Measurements from ENCODE around the gene RPS15. TPM values are rescaled to one million over a fixed set of nuclear protein-coding genes. Genes with fewer than 3 reads are reported as not detected.
A peak's percentile ranks its signal among the peaks of the same experiment; 100 is the strongest.

Gene RPS15
- total and polyA plus RNA-seq, 2 donors from 2014 or later: 893 to 1,823 TPM

GRCh38 chr19:1412995-1413800, 25.0 kb upstream of the RPS15 start:
- intact Hi-C loops (cut with DNase I): no loop called here
- no peak for FAIRE-seq

GRCh38 chr19:1416014-1416841, 22.0 kb upstream of the RPS15 start:
- H3K4me1 ChIP-seq (ENCODE audit: control insufficient read depth in 2 of 3, insufficient read depth in 2 of 3, low read depth in 1 of 3, low read length in 3 of 3): peaks cover 3 to 56% (median 44%) of the 10 kb centered on the region in 3 donors
- TF ChIP-seq CTCF (IDR thresholded peaks at IDR 0.05; ENCODE audit: borderline replicate concordance, extremely low read depth, insufficient read depth): no peak
- H3K4me3 ChIP-seq (ENCODE audit: low read length in 3 of 3): peak overlapping the region in 1 of 3 donors; percentile 33
- FAIRE-seq (no peak), DNase-seq (peak in 2 of 5 donors; percentile 24 to 53)
- H3K27ac ChIP-seq (ENCODE audit: low read depth in 2 of 2, low read length in 2 of 2): peak overlapping the region; percentile 91 to 94
- H3K9me3 ChIP-seq (ENCODE audit: control insufficient read depth in 2 of 3, insufficient read depth in 1 of 3, low read length in 3 of 3): no peaks in the 10 kb centered on the region
- peaks cover 4 to 21% (median 12%) of the 10 kb centered on the region in 3 donors for H3K36me3 ChIP-seq (ENCODE audit: control insufficient read depth in 2 of 3, insufficient read depth in 3 of 3, low read length in 3 of 3)
- peak overlapping the region in 2 of 3 donors; percentile 20 to 73 for H3K9ac ChIP-seq (ENCODE audit: low read length in 3 of 3)
- intact Hi-C loops (cut with DNase I): no loop called here
- no peaks in the 10 kb centered on the region for H3K27me3 ChIP-seq (ENCODE audit: control insufficient read depth, insufficient read depth, low read length)

More at GRCh38 chr19:1412995-1413800, 25.0 kb upstream of the RPS15 start:
- TF ChIP-seq CTCF (IDR thresholded peaks at IDR 0.05; ENCODE audit: borderline replicate concordance, extremely low read depth, insufficient read depth): no peak
- no peak overlapping the region for H3K4me3 ChIP-seq (ENCODE audit: low read length in 3 of 3)
- peak overlapping the region in 1 of 3 donors; percentile 23 for H3K9ac ChIP-seq (ENCODE audit: low read length in 3 of 3)
- H3K27me3 ChIP-seq (ENCODE audit: control insufficient read depth, insufficient read depth, low read length): no peaks in the 10 kb centered on the region
- H3K36me3 ChIP-seq (ENCODE audit: control insufficient read depth in 2 of 3, insufficient read depth in 3 of 3, low read length in 3 of 3): no peaks in the 10 kb centered on the region
- H3K27ac ChIP-seq (ENCODE audit: low read depth in 2 of 2, low read length in 2 of 2): peak overlapping the region; percentile 32 to 41
- no peaks in the 10 kb centered on the region for H3K9me3 ChIP-seq (ENCODE audit: control insufficient read depth in 2 of 3, insufficient read depth in 1 of 3, low read length in 3 of 3)
- peak in 1 of 5 donors; percentile 50 for DNase-seq
- H3K4me1 ChIP-seq (ENCODE audit: control insufficient read depth in 2 of 3, insufficient read depth in 2 of 3, low read depth in 1 of 3, low read length in 3 of 3): peaks cover 3 to 82% (median 63%) of the 10 kb centered on the region in 3 donors

GRCh38 chr19:1417145-1417544, 21.1 kb upstream of the RPS15 start:
- H3K9ac ChIP-seq (ENCODE audit: low read length in 3 of 3): peak overlapping the region in 1 of 3 donors; percentile 73
- intact Hi-C loops (cut with DNase I): no loop called here
- TF ChIP-seq CTCF (IDR thresholded peaks at IDR 0.05; ENCODE audit: borderline replicate concordance, extremely low read depth, insufficient read depth): no peak
- no peak for FAIRE-seq
- H3K4me1 ChIP-seq (ENCODE audit: control insufficient read depth in 2 of 3, insufficient read depth in 2 of 3, low read depth in 1 of 3, low read length in 3 of 3): peaks cover 3 to 49% (median 41%) of the 10 kb centered on the region in 3 donors
- H3K36me3 ChIP-seq (ENCODE audit: control insufficient read depth in 2 of 3, insufficient read depth in 3 of 3, low read length in 3 of 3): peaks cover 4 to 25% (median 13%) of the 10 kb centered on the region in 3 donors
- no peaks in the 10 kb centered on the region for H3K27me3 ChIP-seq (ENCODE audit: control insufficient read depth, insufficient read depth, low read length)
- no peak overlapping the region for H3K4me3 ChIP-seq (ENCODE audit: low read length in 3 of 3)
- H3K9me3 ChIP-seq (ENCODE audit: control insufficient read depth in 2 of 3, insufficient read depth in 1 of 3, low read length in 3 of 3): no peaks in the 10 kb centered on the region
- peak overlapping the region; percentile 71 to 91 for H3K27ac ChIP-seq (ENCODE audit: low read depth in 2 of 2, low read length in 2 of 2)
- no peak for DNase-seq
